ENCODE data around the gene BEST3.

Gene BEST3

DNA sequence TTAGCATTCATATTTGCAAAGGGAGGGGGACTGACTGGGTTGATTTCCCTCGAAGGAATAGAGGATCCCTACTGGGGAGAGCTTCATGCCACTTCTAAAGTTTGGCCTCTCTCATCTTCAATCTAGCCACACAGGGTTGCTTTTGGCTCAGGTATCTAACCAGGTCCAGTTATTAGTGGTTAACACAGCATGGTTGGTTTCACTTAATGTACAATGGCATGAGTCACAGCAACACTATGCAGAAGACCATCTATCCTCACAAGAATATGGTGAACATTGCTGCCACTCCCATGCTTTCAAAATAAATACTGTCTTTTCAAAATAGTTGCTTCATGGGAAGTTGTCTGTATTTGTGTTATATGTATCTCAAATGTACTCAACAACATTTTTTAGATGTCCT, 33.0 kb upstream of the BEST3 start:
- no peak overlapping the region for H3K4me3 ChIP-seq (ENCODE audit: low read depth, low read length)
- no peak for DNase-seq (ENCODE audit: low read depth, low spot score)
- TF ChIP-seq, protein P1, sequence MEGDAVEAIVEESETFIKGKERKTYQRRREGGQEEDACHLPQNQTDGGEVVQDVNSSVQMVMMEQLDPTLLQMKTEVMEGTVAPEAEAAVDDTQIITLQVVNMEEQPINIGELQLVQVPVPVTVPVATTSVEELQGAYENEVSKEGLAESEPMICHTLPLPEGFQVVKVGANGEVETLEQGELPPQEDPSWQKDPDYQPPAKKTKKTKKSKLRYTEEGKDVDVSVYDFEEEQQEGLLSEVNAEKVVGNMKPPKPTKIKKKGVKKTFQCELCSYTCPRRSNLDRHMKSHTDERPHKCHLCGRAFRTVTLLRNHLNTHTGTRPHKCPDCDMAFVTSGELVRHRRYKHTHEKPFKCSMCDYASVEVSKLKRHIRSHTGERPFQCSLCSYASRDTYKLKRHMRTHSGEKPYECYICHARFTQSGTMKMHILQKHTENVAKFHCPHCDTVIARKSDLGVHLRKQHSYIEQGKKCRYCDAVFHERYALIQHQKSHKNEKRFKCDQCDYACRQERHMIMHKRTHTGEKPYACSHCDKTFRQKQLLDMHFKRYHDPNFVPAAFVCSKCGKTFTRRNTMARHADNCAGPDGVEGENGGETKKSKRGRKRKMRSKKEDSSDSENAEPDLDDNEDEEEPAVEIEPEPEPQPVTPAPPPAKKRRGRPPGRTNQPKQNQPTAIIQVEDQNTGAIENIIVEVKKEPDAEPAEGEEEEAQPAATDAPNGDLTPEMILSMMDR (IDR thresholded peaks at IDR 0.05; ENCODE audit: insufficient read depth, low read length, missing control alignments) = no peak
- ChIA-PET CTCF (no interaction called here), POLR2A (no interaction called here)

DNA sequence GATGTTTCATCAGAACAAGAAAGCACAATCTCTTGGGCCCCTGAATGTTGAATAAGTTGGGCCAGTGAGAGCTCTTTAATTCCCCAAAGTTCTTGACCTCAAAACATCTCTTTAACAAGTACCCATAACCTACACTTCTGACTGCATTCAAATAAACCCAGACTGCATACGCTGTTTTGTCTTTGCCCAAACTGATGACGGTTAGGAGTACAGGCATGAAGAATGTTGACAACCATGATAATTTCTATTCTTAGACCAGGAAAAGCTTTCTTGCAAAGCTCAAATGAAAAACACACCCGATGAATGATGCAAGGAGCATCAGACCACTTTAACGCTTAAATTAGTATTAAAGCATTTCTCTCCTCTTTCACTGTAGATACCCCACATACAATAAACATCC, 27.8 kb upstream of the BEST3 start:
- CTCF ChIA-PET = interaction anchor here (0.8 to 1.4 kb wide), 5 partner anchors 10 to 438 kb away, joined by 3 to 4 read pairs (median 3); no protein-coding TSS in a partner anchor
- H3K4me3 ChIP-seq (ENCODE audit: low read depth, low read length) = no peak overlapping the region
- DNase-seq (ENCODE audit: low read depth, low spot score) = no peak
- TF ChIP-seq, protein P1 (IDR thresholded peaks at IDR 0.05; ENCODE audit: insufficient read depth, low read length, missing control alignments) = no peak
- POLR2A ChIA-PET = no interaction called here

DNA sequence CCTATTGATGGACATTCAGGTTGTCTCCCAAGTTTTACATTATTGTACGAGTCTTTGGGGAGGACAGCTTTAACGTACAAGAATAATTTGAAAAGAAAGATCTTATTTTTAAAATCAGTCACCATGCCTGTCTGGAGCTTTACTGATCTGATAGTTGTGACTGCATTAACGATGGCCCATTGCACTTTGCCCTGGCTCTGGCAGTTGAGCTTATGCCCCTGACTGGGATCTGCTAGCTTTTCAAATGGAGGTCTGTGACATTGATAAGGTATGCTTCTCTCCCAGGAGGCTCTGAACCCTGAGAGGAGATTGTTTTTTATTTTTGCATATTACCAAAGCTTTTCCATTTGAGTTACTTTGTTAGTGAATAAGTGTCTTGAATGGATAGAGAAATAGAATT, 21.6 kb upstream of the BEST3 start:
- TF ChIP-seq, protein P1 (IDR thresholded peaks at IDR 0.05; ENCODE audit: insufficient read depth, low read length, missing control alignments) = no peak
- ChIA-PET CTCF (no interaction called here), POLR2A (no interaction called here)
- no peak overlapping the region for H3K4me3 ChIP-seq (ENCODE audit: low read depth, low read length)
- no peak for DNase-seq (ENCODE audit: low read depth, low spot score)

DNA sequence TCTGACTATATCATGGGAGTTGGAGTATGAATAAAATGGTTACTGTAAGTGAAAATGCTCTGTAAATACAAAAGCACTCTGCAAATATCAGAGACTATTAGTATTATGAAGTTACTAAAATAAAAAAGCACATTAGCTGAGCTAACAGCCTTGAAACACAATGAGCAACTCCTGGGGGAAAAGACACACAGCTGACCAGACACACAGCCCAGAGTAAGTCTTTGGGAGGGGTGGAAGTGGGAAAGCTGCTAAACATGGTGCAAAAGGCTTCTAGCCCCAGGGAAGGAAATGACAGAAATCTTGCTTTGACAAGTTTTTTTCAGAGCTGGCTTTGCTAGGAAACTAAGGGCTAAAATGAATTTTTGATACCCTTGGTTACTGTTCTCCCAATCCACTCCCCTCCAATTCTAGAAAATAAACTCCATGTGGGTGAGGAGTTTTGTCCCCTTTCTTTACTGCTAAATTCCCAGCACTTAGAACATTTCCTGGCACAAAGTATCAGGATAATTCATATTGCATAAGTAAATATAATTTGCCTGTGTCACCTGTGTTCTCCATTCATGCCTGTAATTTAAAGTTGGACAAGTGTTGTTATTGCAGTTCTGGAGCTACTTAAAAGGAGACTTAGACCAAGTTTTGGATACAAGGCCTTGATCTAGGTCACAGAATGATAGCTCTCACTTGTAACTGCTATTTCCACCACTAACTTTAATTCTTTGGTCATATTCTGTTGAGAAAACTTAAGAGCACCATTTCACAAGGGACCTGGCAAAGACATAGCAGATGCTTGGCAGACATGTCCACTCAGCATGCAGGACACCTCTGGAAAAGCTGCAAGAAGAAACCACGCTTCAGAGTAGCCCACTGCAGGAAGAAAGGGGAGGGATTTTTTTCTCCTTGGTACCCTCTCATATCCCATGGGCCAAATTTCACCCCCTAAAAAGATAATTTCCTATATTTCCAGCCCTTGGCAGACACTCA, 20.5 kb upstream of the BEST3 start:
- TF ChIP-seq, protein P1 (IDR thresholded peaks at IDR 0.05; ENCODE audit: insufficient read depth, low read length, missing control alignments) = no peak
- no peak for DNase-seq (ENCODE audit: low read depth, low spot score)
- no peak overlapping the region for H3K4me3 ChIP-seq (ENCODE audit: low read depth, low read length)
- ChIA-PET POLR2A (no interaction called here), CTCF (interaction anchor here (1.0 kb wide), 1 partner anchor 18 kb away, joined by 3 read pairs; no protein-coding TSS in a partner anchor)

DNA sequence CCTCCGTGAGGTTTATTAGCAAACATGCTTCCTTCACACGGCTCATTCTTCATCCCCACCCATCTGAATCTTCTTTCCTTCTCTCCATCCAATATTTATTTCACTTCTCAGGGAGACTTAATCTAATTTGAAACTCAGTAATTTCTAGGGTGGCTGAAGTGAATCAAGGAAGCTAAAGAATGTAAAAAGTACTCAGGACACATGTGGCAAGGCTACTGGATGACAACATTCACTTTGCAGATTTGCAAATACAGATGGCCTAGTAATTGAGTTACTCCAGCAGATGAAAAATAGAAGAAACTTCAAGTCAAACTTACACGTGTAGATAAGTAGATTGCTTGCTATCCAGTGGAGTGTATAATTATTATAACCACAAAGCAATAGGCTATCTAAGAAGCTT, 15.4 kb upstream of the BEST3 start:
- CTCF ChIA-PET = no interaction called here
- POLR2A ChIA-PET = no interaction called here

DNA sequence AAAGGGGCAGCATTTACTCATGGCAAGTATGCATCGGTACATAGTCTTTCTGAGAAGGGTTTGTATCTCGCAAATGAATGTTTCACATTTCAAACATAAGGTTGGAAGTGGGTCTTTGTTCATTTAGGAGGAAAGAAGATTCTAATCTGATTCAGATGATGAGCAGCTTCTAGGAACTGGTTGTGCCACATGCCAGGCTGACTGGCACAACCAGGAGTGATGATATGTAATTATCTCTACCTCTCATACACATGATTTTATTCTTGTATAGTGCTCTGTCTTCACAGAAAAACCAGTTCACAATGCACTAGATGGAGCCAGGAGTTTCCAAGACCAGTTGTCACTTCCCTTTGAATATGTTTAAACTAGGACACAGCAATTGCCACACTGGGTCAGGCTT, 13.7 kb upstream of the BEST3 start:
- ChIA-PET CTCF (no interaction called here), POLR2A (no interaction called here)
- TF ChIP-seq, protein P1 (IDR thresholded peaks at IDR 0.05; ENCODE audit: insufficient read depth, low read length, missing control alignments) = no peak
- no peak for DNase-seq (ENCODE audit: low read depth, low spot score)
- H3K4me3 ChIP-seq (ENCODE audit: low read depth, low read length) = no peak overlapping the region

More for the DNA sequence above, 15.4 kb upstream of the BEST3 start:
- no peak for DNase-seq (ENCODE audit: low read depth, low spot score)
- TF ChIP-seq, protein P1 (IDR thresholded peaks at IDR 0.05; ENCODE audit: insufficient read depth, low read length, missing control alignments) = no peak
- no peak overlapping the region for H3K4me3 ChIP-seq (ENCODE audit: low read depth, low read length)
